CD14-positive monocyte (primary cell): Measurements from ENCODE around the gene MAP1LC3C. TPM values are rescaled to one million over a fixed set of nuclear protein-coding genes. Genes with fewer than 3 reads are reported as not detected.

Experiments
- DNase-seq, 3 donors: peaks; one replicate each; pipeline ENCODE4 v3.0.0-alpha.2; 2011 to 2022
- H2AFZ ChIP-seq: 2 replicates; pipeline ENCODE4 v1.6.0; 2012; ENCODE audit warnings: mild to moderate bottlenecking, low read depth, low read length, inconsistent platforms; ENCODE audit not compliant: insufficient read depth, poor library complexity, severe bottlenecking
- H3K27ac ChIP-seq, 2 donors: 1 replicate in 1 of 2; 2 replicates in 1 of 2; pipeline ENCODE4 v1.5.1; 2012 to 2013; ENCODE audit warnings: low read length in 2 of 2, control low read depth in 1 of 2, inconsistent platforms in 1 of 2, low read depth in 1 of 2, mild to moderate bottlenecking in 1 of 2
- H3K27me3 ChIP-seq, 2 donors: one replicate each; pipeline versions ENCODE4 v1.6.0 to v1.6.1; 2011 to 2013; ENCODE audit warnings: low read length in 2 of 2; ENCODE audit not compliant: control insufficient read depth in 2 of 2, insufficient read depth in 2 of 2
- H3K36me3 ChIP-seq, 2 donors: replicated peaks in 1 of 2; 1 replicate in 1 of 2; 2 replicates in 1 of 2; pipeline versions ENCODE4 v1.5.1 to v1.6.1; 2012 to 2013; ENCODE audit warnings: low read length in 2 of 2, control low read depth in 1 of 2, inconsistent platforms in 1 of 2, mild to moderate bottlenecking in 1 of 2; ENCODE audit not compliant: insufficient read depth in 2 of 2, control insufficient read depth in 1 of 2
- H3K4me1 ChIP-seq, 2 donors: 1 replicate in 1 of 2; 2 replicates in 1 of 2; pipeline versions ENCODE4 v1.5.1 to v1.6.1; 2012 to 2013; ENCODE audit warnings: low read length in 2 of 2, control low read depth in 1 of 2, inconsistent platforms in 1 of 2, mild to moderate bottlenecking in 1 of 2, moderate library complexity in 1 of 2; ENCODE audit not compliant: insufficient read depth in 2 of 2, control insufficient read depth in 1 of 2
- H3K4me2 ChIP-seq: replicated peaks from 2 replicates; pipeline ENCODE3; 2012; ENCODE audit warnings: low read length, moderate library complexity, mild to moderate bottlenecking; ENCODE audit not compliant: poor library complexity, severe bottlenecking; ENCODE audit errors: extremely low read depth
- H3K4me3 ChIP-seq, 3 experiments: fragments of 200-600 bp in 1 of 3; sonication (generic) in 1 of 3; replicated peaks in 1 of 3; 1 replicate in 2 of 3; 2 replicates in 1 of 3; pipeline ENCODE4 v1.5.1; 2011 to 2013; ENCODE audit warnings: low read length in 3 of 3, mild to moderate bottlenecking in 3 of 3, control low read depth in 2 of 3, low read depth in 2 of 3, inconsistent platforms in 1 of 3, moderate library complexity in 1 of 3
- H3K79me2 ChIP-seq: 2 replicates; pipeline ENCODE4 v1.6.0; 2012; ENCODE audit warnings: mild to moderate bottlenecking, control low read depth, inconsistent platforms, low read length, moderate library complexity; ENCODE audit not compliant: insufficient read depth
- H3K9ac ChIP-seq: 2 replicates; pipeline ENCODE4 v1.6.0; 2017; ENCODE audit warnings: low read length, mild to moderate bottlenecking; ENCODE audit not compliant: insufficient read depth, poor library complexity, severe bottlenecking
- H3K9me3 ChIP-seq, 2 donors: replicated peaks in 1 of 2; 1 replicate in 1 of 2; 2 replicates in 1 of 2; pipeline versions ENCODE4 v1.5.1 to v1.6.1; 2012 to 2013; ENCODE audit warnings: low read length in 2 of 2, control low read depth in 1 of 2; ENCODE audit not compliant: control insufficient read depth in 1 of 2, insufficient read depth in 1 of 2
- H4K20me1 ChIP-seq: 2 replicates; pipeline ENCODE4 v1.6.0; 2012; ENCODE audit warnings: mild to moderate bottlenecking, low read length, control low read depth, moderate library complexity; ENCODE audit not compliant: insufficient read depth
- H3K27ac Mint-ChIP-seq, 7 donors: one replicate each; pipeline ENCODE4 v1.8.0; 2020; ENCODE audit warnings: mild to moderate bottlenecking in 7 of 7, mixed read lengths in 7 of 7, moderate library complexity in 6 of 7, inconsistent platforms in 2 of 7
- H3K27me3 Mint-ChIP-seq, 3 donors: one replicate each; pipeline ENCODE4 v1.8.0; 2021 to 2022; ENCODE audit warnings: low read depth in 3 of 3, mild to moderate bottlenecking in 3 of 3, mixed read lengths in 3 of 3, moderate library complexity in 3 of 3, inconsistent platforms in 1 of 3
- H3K36me3 Mint-ChIP-seq, 2 donors: one replicate each; pipeline ENCODE4 v1.8.0; 2020; ENCODE audit warnings: mixed read lengths in 2 of 2, inconsistent platforms in 1 of 2, mild to moderate bottlenecking in 1 of 2
- H3K4me1 Mint-ChIP-seq: one replicate; pipeline ENCODE4 v1.8.0; 2020; ENCODE audit warnings: mild to moderate bottlenecking, mixed read lengths
- H3K4me3 Mint-ChIP-seq, 2 donors: one replicate each; pipeline ENCODE4 v1.8.0; 2020; ENCODE audit warnings: mild to moderate bottlenecking in 2 of 2, mixed read lengths in 2 of 2, moderate library complexity in 1 of 2
- H3K9me3 Mint-ChIP-seq, 7 donors: one replicate each; pipeline ENCODE4 v1.8.0; 2020 to 2022; ENCODE audit warnings: mixed read lengths in 7 of 7, mild to moderate bottlenecking in 6 of 7, moderate library complexity in 6 of 7, inconsistent platforms in 2 of 7
- CTCF ChIP-seq: fragments of 200-600 bp; IDR thresholded peaks from one replicate; pipeline ENCODE4 v1.8.0; 2022; ENCODE audit warnings: antibody characterized with exemption, mild to moderate bottlenecking
- WGBS: methylation state at CpG from one replicate; pipeline ENCODE4 v1.1.5; 2013; ENCODE audit warnings: missing lambda C conversion rate; ENCODE audit not compliant: insufficient coverage; 5-methylcytosine and 5-hydroxymethylcytosine counted together
- intact Hi-C, 2 donors: fragments of 100-400 bp; cut with micrococcal nuclease; formaldehyde crosslinking; loops; one replicate each; pipeline versions ENCODE4 v1.15.0 to v1.15.1; 2023
- polyA plus RNA-seq, 3 donors: library from polyadenylated mRNA; depleted of rRNA in 1 of 3; unstranded in 2 of 3; stranded (reverse) in 1 of 3; fragments of 300-500 nt in 2 of 3; fragments of >200 nt in 1 of 3; fragmentation: Illumina TruSeq in 2 of 3; gene quantifications; 1 replicate in 2 of 3; 2 replicates in 1 of 3; pipeline ENCODE4 v1.2.3, GENCODE V29; 2012 to 2021

MAP1LC3C gene
- polyA plus RNA-seq, 3 donors: 0.07 TPM; not detected in 2

GRCh38 chr1:241962153-241962552, 36.7 kb downstream of the MAP1LC3C start:
- Histone ChIP-seq H3K4me3 (no peak overlapping the region), H2AFZ (no peak overlapping the region), H3K27ac (no peak overlapping the region), H3K4me2 (no peak overlapping the region), H3K4me1 (peaks cover 0 to 6% of the 10 kb centered on the region in 2 donors), H4K20me1 (no peaks in the 10 kb centered on the region), H3K27me3 (no peaks in the 10 kb centered on the region), H3K79me2 (no peaks in the 10 kb centered on the region), H3K9me3 (no peaks in the 10 kb centered on the region), H3K9ac (no peak overlapping the region), H3K36me3 (no peaks in the 10 kb centered on the region)
- peaks cover 0 to 3% (median 0%) of the 10 kb centered on the region in 3 donors for H3K27me3 Mint-ChIP-seq
- no peak for TF ChIP-seq CTCF
- H3K4me1 Mint-ChIP-seq: peaks cover 7% of the 10 kb centered on the region
- no peaks in the 10 kb centered on the region for H3K36me3 Mint-ChIP-seq
- intact Hi-C loops: no loop called here
- no peak for DNase-seq
- H3K4me3 Mint-ChIP-seq: no peak overlapping the region
- H3K9me3 Mint-ChIP-seq: peaks cover 0 to 3% (median 1%) of the 10 kb centered on the region in 7 donors
- WGBS: 100% methylated on average over 2 of the region's 2 CpGs
- H3K27ac Mint-ChIP-seq: no peak overlapping the region

- 91% methylated on average over 33 of the region's 33 CpGs for WGBS
- intact Hi-C loops: no loop called here
- no peak within 1 kb of the TSS for H3K9ac ChIP-seq
- Mint-ChIP-seq H3K27me3 (peaks cover 5 to 7% (median 5%) of the 10 kb centered on the region in 3 donors), H3K4me1 (no peaks in the 10 kb centered on the region), H3K9me3 (peaks cover 0 to 5% (median 0%) of the 10 kb centered on the region in 7 donors), H3K4me3 (no peak within 1 kb of the TSS), H3K27ac (no peak within 1 kb of the TSS), H3K36me3 (no peaks in the 10 kb centered on the region)
- H3K9me3 ChIP-seq: no peaks in the 10 kb centered on the region
- H3K27ac ChIP-seq: no peak within 1 kb of the TSS
- H3K4me2 ChIP-seq: no peak within 1 kb of the TSS
- no peaks in the 10 kb centered on the region for H3K36me3 ChIP-seq
- no peaks in the 10 kb centered on the region for H4K20me1 ChIP-seq
- no peaks in the 10 kb centered on the region for H3K27me3 ChIP-seq
- no peaks in the 10 kb centered on the region for H3K4me1 ChIP-seq
- no peak for DNase-seq
- H3K4me3 ChIP-seq: no peak within 1 kb of the TSS
- TF ChIP-seq CTCF: no peak
- no peaks in the 10 kb centered on the region for H3K79me2 ChIP-seq
- H2AFZ ChIP-seq: no peak within 1 kb of the TSS
Observed at GRCh38 chr1:241957692-241958494, 41.0 kb downstream of the MAP1LC3C start, which contains the start of gene BECN2. BECN2 (plus strand) TSS chr1:241957767; CDS start chr1:241957767, 0 bp downstream.
